H9 (cell line): ENCODE measurements around the gene CHKB. TPM values are rescaled to one million over a fixed set of nuclear protein-coding genes. Genes with fewer than 3 reads are reported as not detected.

Source experiments
- DNase-seq: peaks from one replicate; pipeline ENCODE4 v3.0.0-alpha.2; 2017
- H2AFZ ChIP-seq: one replicate; pipeline ENCODE4 v1.6.1; 2013; ENCODE audit warnings: mild to moderate bottlenecking, low read length, control low read depth, moderate library complexity
- H2AK5ac ChIP-seq: 2 replicates; pipeline ENCODE4 v1.6.1; 2013; ENCODE audit warnings: low read length, control low read depth, mixed read lengths; ENCODE audit not compliant: insufficient read length
- H2BK120ac ChIP-seq: one replicate; pipeline ENCODE4 v1.6.1; 2013; ENCODE audit warnings: low read depth, mild to moderate bottlenecking, low read length, control low read depth, inconsistent platforms; ENCODE audit not compliant: poor library complexity, severe bottlenecking
- H2BK12ac ChIP-seq: 2 replicates; pipeline ENCODE4 v1.6.1; 2013; ENCODE audit warnings: low read length, control low read depth, mixed read lengths, low read depth; ENCODE audit not compliant: insufficient read length
- H2BK15ac ChIP-seq: 2 replicates; pipeline ENCODE4 v1.6.1; 2013; ENCODE audit warnings: low read depth, low read length, control low read depth
- H2BK20ac ChIP-seq: one replicate; pipeline ENCODE4 v1.6.1; 2013; ENCODE audit warnings: low read depth, mild to moderate bottlenecking, low read length, control low read depth, inconsistent platforms; ENCODE audit not compliant: poor library complexity, severe bottlenecking
- H2BK5ac ChIP-seq: 2 replicates; pipeline ENCODE4 v1.6.1; 2013; ENCODE audit warnings: low read length, control low read depth, mixed read lengths; ENCODE audit not compliant: insufficient read length
- H3K14ac ChIP-seq: 2 replicates; pipeline ENCODE4 v1.6.1; 2013; ENCODE audit warnings: low read length, control low read depth; ENCODE audit not compliant: insufficient read depth
- H3K18ac ChIP-seq: 2 replicates; pipeline ENCODE4 v1.6.1; 2013; ENCODE audit warnings: low read depth, mild to moderate bottlenecking, mixed read lengths, low read length, control low read depth; ENCODE audit not compliant: insufficient read length
- H3K23ac ChIP-seq: 2 replicates; pipeline ENCODE4 v1.6.1; 2013; ENCODE audit warnings: low read length, control low read depth, mixed read lengths, low read depth; ENCODE audit not compliant: insufficient read length
- H3K23me2 ChIP-seq: 2 replicates; pipeline ENCODE4 v1.6.1; 2013; ENCODE audit warnings: low read depth, mild to moderate bottlenecking, mixed read lengths, low read length, control low read depth; ENCODE audit not compliant: insufficient read length, poor library complexity, severe bottlenecking
- H3K27ac ChIP-seq: 2 replicates; pipeline ENCODE4 v1.5.1; 2013; ENCODE audit warnings: low read length, control low read depth, mixed read lengths, low read depth; ENCODE audit not compliant: insufficient read length
- H3K27me3 ChIP-seq: 2 replicates; pipeline ENCODE4 v1.6.1; 2013; ENCODE audit warnings: low read length, control low read depth, inconsistent platforms; ENCODE audit not compliant: insufficient read depth
- H3K4ac ChIP-seq: 2 replicates; pipeline ENCODE4 v1.6.1; 2013; ENCODE audit warnings: low read depth, mild to moderate bottlenecking, control low read depth, inconsistent platforms, low read length, moderate library complexity
- H3K4me1 ChIP-seq: 2 replicates; pipeline ENCODE4 v1.6.1; 2013; ENCODE audit warnings: low read length, control low read depth, inconsistent platforms; ENCODE audit not compliant: insufficient read depth
- H3K4me2 ChIP-seq: 2 replicates; pipeline ENCODE4 v1.6.1; 2013; ENCODE audit warnings: low read length, control low read depth, mixed read lengths; ENCODE audit not compliant: insufficient read length, insufficient read depth
- H3K56ac ChIP-seq: 2 replicates; pipeline ENCODE4 v1.6.1; 2013; ENCODE audit warnings: low read depth, mild to moderate bottlenecking, mixed read lengths, low read length, control low read depth; ENCODE audit not compliant: insufficient read length
- H3K79me1 ChIP-seq: 2 replicates; pipeline ENCODE4 v1.6.1; 2013; ENCODE audit warnings: low read depth, mild to moderate bottlenecking, moderate library complexity, low read length, control low read depth, inconsistent platforms; ENCODE audit not compliant: insufficient read depth, poor library complexity, severe bottlenecking
- H3K79me2 ChIP-seq: 2 replicates; pipeline ENCODE4 v1.6.1; 2013; ENCODE audit warnings: low read length, control low read depth, inconsistent platforms; ENCODE audit not compliant: insufficient read depth
- H3K9ac ChIP-seq: 2 replicates; pipeline ENCODE4 v1.6.1; 2013; ENCODE audit warnings: low read length, control low read depth, mixed read lengths; ENCODE audit not compliant: insufficient read length; ENCODE audit errors: extremely low read depth
- H3K9me3 ChIP-seq: one replicate; pipeline ENCODE4 v1.6.1; 2013; ENCODE audit warnings: low read depth, low read length, inconsistent platforms; ENCODE audit not compliant: control insufficient read depth
- H3T11ph ChIP-seq: one replicate; pipeline ENCODE4 v1.6.1; 2013; ENCODE audit warnings: mild to moderate bottlenecking, low read length, control low read depth, inconsistent platforms
- H4K20me1 ChIP-seq: one replicate; pipeline ENCODE4 v1.6.1; 2013; ENCODE audit not compliant: control insufficient read depth, insufficient read length, insufficient read depth
- H4K5ac ChIP-seq: 2 replicates; pipeline ENCODE4 v1.6.1; 2013; ENCODE audit warnings: low read depth, mild to moderate bottlenecking, mixed read lengths, low read length, control low read depth; ENCODE audit not compliant: insufficient read length
- H4K8ac ChIP-seq: replicated peaks from 2 replicates; pipeline ENCODE4 v1.6.1; 2013; ENCODE audit warnings: low read length, control low read depth, mixed read lengths, low read depth; ENCODE audit not compliant: insufficient read length
- H4K91ac ChIP-seq: 2 replicates; pipeline ENCODE4 v1.6.1; 2013; ENCODE audit warnings: low read depth, mild to moderate bottlenecking, moderate library complexity, mixed read lengths, low read length, control low read depth; ENCODE audit not compliant: insufficient read length
- H3K27ac Mint-ChIP-seq, 3 experiments: 2 replicates in 2 of 3; 3 replicates in 1 of 3; pipeline ENCODE4 v1.8.0; 2020 to 2021; ENCODE audit warnings: mixed read lengths in 3 of 3, mild to moderate bottlenecking in 1 of 3, moderate library complexity in 1 of 3
- H3K27me3 Mint-ChIP-seq: 2 replicates; pipeline ENCODE4 v1.8.0; 2021; ENCODE audit warnings: low read depth, mild to moderate bottlenecking, moderate library complexity, mixed read lengths
- H3K36me3 Mint-ChIP-seq, 3 experiments: 2 replicates in 2 of 3; 3 replicates in 1 of 3; pipeline ENCODE4 v1.8.0; 2020 to 2021; ENCODE audit warnings: low read depth in 3 of 3, mixed read lengths in 3 of 3; ENCODE audit not compliant: insufficient read depth in 1 of 3
- H3K4me1 Mint-ChIP-seq, 2 experiments: 2 replicates each; pipeline ENCODE4 v1.8.0; 2020; ENCODE audit warnings: mixed read lengths in 2 of 2
- H3K4me3 Mint-ChIP-seq, 2 experiments: 2 replicates in 1 of 2; 3 replicates in 1 of 2; pipeline ENCODE4 v1.8.0; 2020 to 2021; ENCODE audit warnings: mild to moderate bottlenecking in 2 of 2, mixed read lengths in 2 of 2, moderate library complexity in 1 of 2
- H3K9me3 Mint-ChIP-seq, 2 experiments: 2 replicates in 1 of 2; 3 replicates in 1 of 2; pipeline ENCODE4 v1.8.0; 2020; ENCODE audit warnings: mild to moderate bottlenecking in 2 of 2, mixed read lengths in 2 of 2, moderate library complexity in 1 of 2
- WGBS: extraction: QIAGEN DNeasy Blood & Tissue Kit; methylation state at CpG from one replicate; pipeline ENCODE4 v1.1.7; 2013; ENCODE audit warnings: missing lambda C conversion rate, low lambda C conversion rate, mixed read lengths; ENCODE audit not compliant: insufficient read length; ENCODE audit errors: extremely low coverage; 5-methylcytosine and 5-hydroxymethylcytosine counted together
- total RNA-seq: library from RNA; stranded (reverse); gene quantifications from 2 replicates; pipeline ENCODE4 v1.2.1, GENCODE V29; 2021
- TF ChIP-seq, protein P1 (sequence below): fragments of 200-600 bp; sonication (generic); conservative IDR thresholded peaks from 3 replicates; pipeline ENCODE4 v1.8.0; 2021; ENCODE audit warnings: antibody characterized with exemption, mild to moderate bottlenecking

Gene CHKB
- total RNA-seq, 1 experiment from 2014 or later, result 64.9 TPM

DNA sequence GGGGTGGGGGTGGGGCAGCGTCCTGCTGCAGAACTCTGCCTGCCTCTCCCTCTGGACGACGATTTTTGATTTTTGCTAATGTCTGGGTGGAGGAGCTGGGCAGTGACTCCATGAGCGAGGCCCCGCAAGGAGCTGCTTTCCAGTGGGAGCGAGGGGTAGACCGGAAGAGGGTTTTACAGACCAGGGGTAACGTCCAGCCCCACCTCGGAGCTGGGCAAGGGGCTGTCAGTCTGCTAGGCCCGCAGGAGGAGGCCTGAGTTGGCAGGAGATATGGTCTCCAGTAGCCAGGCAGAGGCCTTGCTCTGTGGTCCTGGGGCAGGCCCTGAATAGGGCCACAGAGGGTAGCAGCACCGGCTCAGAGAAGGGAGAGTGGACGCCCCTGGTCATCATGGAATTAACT is 26.9 kb upstream of the CHKB start:
- peaks cover 41% of the 10 kb centered on the region for H3K27me3 Mint-ChIP-seq
- Histone ChIP-seq H2AFZ (no peak overlapping the region), H3K79me1 (no peaks in the 10 kb centered on the region), H2BK20ac (no peak overlapping the region), H3K79me2 (no peaks in the 10 kb centered on the region), H3K56ac (no peak overlapping the region), H4K91ac (no peak overlapping the region), H2BK5ac (no peak overlapping the region), H3K4me1 (peaks cover 3% of the 10 kb centered on the region; the same call in 1 of the 2 replicates), H3K23me2 (peaks cover 5% of the 10 kb centered on the region), H4K8ac (no peak overlapping the region), H3T11ph (no peak overlapping the region), H4K5ac (no peak overlapping the region), H3K23ac (no peak overlapping the region), H3K27ac (no peak overlapping the region), H3K27me3 (no peaks in the 10 kb centered on the region), H2BK120ac (no peak overlapping the region), H3K18ac (no peak overlapping the region), H3K9me3 (no peaks in the 10 kb centered on the region), H3K4me2 (no peak overlapping the region), H3K4ac (no peak overlapping the region), H2BK15ac (no peak overlapping the region), H2BK12ac (no peak overlapping the region), H2AK5ac (no peak overlapping the region), H4K20me1 (no peaks in the 10 kb centered on the region), H3K14ac (no peak overlapping the region), H3K9ac (no peak overlapping the region)
- H3K36me3 Mint-ChIP-seq, result no peaks in the 10 kb centered on the region; a peak in 2 of 7 replicates
- peaks cover 10 to 16% of the 10 kb centered on the region in 2 experiments for H3K4me1 Mint-ChIP-seq
- H3K9me3 Mint-ChIP-seq, result peaks cover 0 to 3% of the 10 kb centered on the region in 2 experiments; a peak in 1 of 5 replicates
- TF ChIP-seq, protein P1, sequence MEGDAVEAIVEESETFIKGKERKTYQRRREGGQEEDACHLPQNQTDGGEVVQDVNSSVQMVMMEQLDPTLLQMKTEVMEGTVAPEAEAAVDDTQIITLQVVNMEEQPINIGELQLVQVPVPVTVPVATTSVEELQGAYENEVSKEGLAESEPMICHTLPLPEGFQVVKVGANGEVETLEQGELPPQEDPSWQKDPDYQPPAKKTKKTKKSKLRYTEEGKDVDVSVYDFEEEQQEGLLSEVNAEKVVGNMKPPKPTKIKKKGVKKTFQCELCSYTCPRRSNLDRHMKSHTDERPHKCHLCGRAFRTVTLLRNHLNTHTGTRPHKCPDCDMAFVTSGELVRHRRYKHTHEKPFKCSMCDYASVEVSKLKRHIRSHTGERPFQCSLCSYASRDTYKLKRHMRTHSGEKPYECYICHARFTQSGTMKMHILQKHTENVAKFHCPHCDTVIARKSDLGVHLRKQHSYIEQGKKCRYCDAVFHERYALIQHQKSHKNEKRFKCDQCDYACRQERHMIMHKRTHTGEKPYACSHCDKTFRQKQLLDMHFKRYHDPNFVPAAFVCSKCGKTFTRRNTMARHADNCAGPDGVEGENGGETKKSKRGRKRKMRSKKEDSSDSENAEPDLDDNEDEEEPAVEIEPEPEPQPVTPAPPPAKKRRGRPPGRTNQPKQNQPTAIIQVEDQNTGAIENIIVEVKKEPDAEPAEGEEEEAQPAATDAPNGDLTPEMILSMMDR, result no peak
- DNase-seq, result no peak
- H3K4me3 Mint-ChIP-seq, result no peak overlapping the region
- no CpG with 5 or more reads among the region's 12 CpGs for WGBS
- H3K27ac Mint-ChIP-seq, result no peak overlapping the region
